GM12878 (cell line): ENCODE results near the gene MYO15B. TPM values are rescaled to one million over a fixed set of nuclear protein-coding genes. Genes with fewer than 3 reads are reported as not detected.

Experiments used
- ATAC-seq: fragments of 200-7000 bp; cut with Tn5 transposase; 3 replicates; pipeline ENCODE4 v1.9.1; 2020; ENCODE audit warnings: mild to moderate bottlenecking, moderate library complexity
- BruUV-seq: library from RNA; stranded (reverse); fragments of 400-500 nt; replicated peaks from 2 replicates; lab custom pipeline; 2021; lab: Mats Ljungman, UMichigan
- CTCF ChIA-PET: fragments of 300-600 bp; sonication (Branson Sonifier 250); formaldehyde crosslinking; extraction: SDS; loops from one replicate; lab custom pipeline; 2021; ENCODE audit warnings: inconsistent platforms; lab: Yijun Ruan, JAX
- POLR2A ChIA-PET: fragments of 350-600 bp; formaldehyde crosslinking; extraction: SDS; loops from one replicate; lab custom pipeline; 2021; ENCODE audit warnings: inconsistent platforms; lab: Charles Lee
- RAD21 ChIA-PET: fragments of 300-600 bp; sonication (Branson Sonifier 250); formaldehyde crosslinking; loops from one replicate; lab custom pipeline; 2023; ENCODE audit warnings: antibody characterized with exemption; ENCODE audit not compliant: unreplicated experiment; lab: Charles Lee
- SMC1A ChIA-PET: fragments of 300-600 bp; sonication (Branson Sonifier 250); formaldehyde crosslinking; loops from one replicate; lab custom pipeline; 2023; ENCODE audit not compliant: unreplicated experiment, uncharacterized antibody; lab: Charles Lee
- DNase-seq: peaks from one replicate; pipeline ENCODE4 v3.0.0-alpha.2; 2011; ENCODE audit warnings: low read depth, low spot score
- FAIRE-seq: peaks from 3 replicates; lab custom pipeline; 2011; peaks lifted over from hg19 to GRCh38; lab: Jason Lieb, UNC
- H2AFZ ChIP-seq: 2 replicates; pipeline ENCODE4 v1.6.0; 2011; ENCODE audit warnings: low read depth, low read length, control low read depth; ENCODE audit not compliant: control insufficient read depth
- H3K27ac ChIP-seq: 2 replicates; pipeline ENCODE4 v1.5.1; 2011; ENCODE audit warnings: control low read depth; ENCODE audit not compliant: control insufficient read depth, insufficient read depth
- H3K27me3 ChIP-seq, 2 experiments: replicated peaks in 1 of 2; 2 replicates each; pipeline versions ENCODE4 v1.6.0 to v1.6.1; 2011; ENCODE audit warnings: low read length in 1 of 2; ENCODE audit not compliant: control insufficient read depth in 2 of 2, insufficient read depth in 2 of 2
- H3K36me3 ChIP-seq, 2 experiments: 2 replicates each; pipeline ENCODE4 v1.5.1; 2011; ENCODE audit warnings: low read length in 1 of 2; ENCODE audit not compliant: control insufficient read depth in 2 of 2, insufficient read depth in 2 of 2
- H3K4me1 ChIP-seq: 2 replicates; pipeline ENCODE4 v1.6.1; 2011; ENCODE audit warnings: mild to moderate bottlenecking, low read length, moderate library complexity, mixed read lengths; ENCODE audit not compliant: control insufficient read depth, insufficient read depth
- H3K4me2 ChIP-seq: 2 replicates; pipeline ENCODE4 v1.6.0; 2011; ENCODE audit warnings: control low read depth; ENCODE audit not compliant: control insufficient read depth, insufficient read depth
- H3K4me3 ChIP-seq: fragments of 200-600 bp; sonication (generic); 2 replicates; pipeline ENCODE4 v1.5.1; 2016
- H3K79me2 ChIP-seq: 2 replicates; pipeline ENCODE4 v1.6.0; 2011; ENCODE audit warnings: low read length; ENCODE audit not compliant: control insufficient read depth, insufficient read depth
- H3K9ac ChIP-seq: 2 replicates; pipeline ENCODE4 v1.8.0; 2011; ENCODE audit warnings: low read length, control low read depth, mixed read lengths; ENCODE audit not compliant: control insufficient read depth, insufficient read depth
- H3K9me3 ChIP-seq: replicated peaks from 3 replicates; pipeline ENCODE4 v1.5.1; 2011; ENCODE audit warnings: mild to moderate bottlenecking, low read length; ENCODE audit not compliant: control insufficient read depth, insufficient read depth
- H4K20me1 ChIP-seq: 2 replicates; pipeline ENCODE4 v1.6.0; 2011; ENCODE audit not compliant: control insufficient read depth, insufficient read depth
- NR2F1 ChIP-seq: fragments of 450-650 bp; conservative IDR thresholded peaks from 2 replicates; pipeline ENCODE4 v1.6.1; 2017; ENCODE audit warnings: mild to moderate bottlenecking
- USF2 ChIP-seq: IDR thresholded peaks from 2 replicates; pipeline ENCODE4 v1.6.1; 2011; ENCODE audit warnings: low read depth, low read length, improper control_type of control experiment, borderline replicate concordance
- YY1 ChIP-seq: IDR thresholded peaks from 2 replicates; pipeline ENCODE4 v1.6.1; 2011; ENCODE audit warnings: low read depth, mild to moderate bottlenecking, low read length
- ZBED1 ChIP-seq: IDR thresholded peaks from 2 replicates; pipeline ENCODE4 v1.6.1; 2016; ENCODE audit warnings: borderline replicate concordance
- ZNF592 ChIP-seq: fragments of 450-650 bp; IDR thresholded peaks from 2 replicates; pipeline ENCODE4 v1.6.1; 2017; ENCODE audit warnings: mild to moderate bottlenecking, moderate library complexity
- WGBS: methylation state at CpG from one replicate; pipeline ENCODE4 v1.1.6; 2016; ENCODE audit warnings: low lambda C conversion rate; ENCODE audit not compliant: insufficient replicate concordance, insufficient coverage; ENCODE audit errors: missing lambda C conversion rate; 5-methylcytosine and 5-hydroxymethylcytosine counted together
- in situ Hi-C: fragments of 300-500 bp; cut with MboI; formaldehyde crosslinking; loops from 9 replicates; pipeline ENCODE4 v1.14.3; 2018; ENCODE audit warnings: mixed read lengths
- intact Hi-C: fragments of 100-400 bp; cut with micrococcal nuclease; formaldehyde crosslinking; loops from one replicate; pipeline ENCODE4 v1.14.2; 2022; ENCODE audit not compliant: unreplicated experiment
- polyA plus RNA-seq, 11 experiments: library from polyadenylated mRNA; depleted of rRNA in 4 of 11; unstranded in 6 of 11; stranded (reverse) in 5 of 11; fragments of >200 nt; fragmentation: Nextera tagmentation in 4 of 11; fragmentation: Illumina TruSeq in 1 of 11; extraction: Ambion mirVana in 4 of 11; extraction: Trizol in 1 of 11; gene quantifications; 1 replicate in 1 of 11; 2 replicates in 10 of 11; pipeline versions ENCODE4 v1.2.1 to v1.2.3, GENCODE V29; 2011 to 2016; ENCODE audit warnings: inconsistent platforms in 2 of 11, missing spikeins in 2 of 11, low read depth in 1 of 11
- total RNA-seq, 4 experiments: library from RNA; depleted of rRNA in 3 of 4; stranded (reverse); fragments of >200 nt in 3 of 4; fragmentation: Illumina TruSeq in 1 of 4; extraction: Trizol in 1 of 4; gene quantifications; 2 replicates each; pipeline versions ENCODE4 v1.2.1 to v1.2.3, GENCODE V29; 2013 to 2021
- TF ChIP-seq, protein P1 (sequence below): IDR thresholded peaks from 2 replicates; pipeline ENCODE4 v1.6.1; 2012; ENCODE audit warnings: mild to moderate bottlenecking, low read depth, low read length
- TF ChIP-seq, protein P2 (sequence below): IDR thresholded peaks from 2 replicates; pipeline ENCODE4 v1.6.1; 2012; ENCODE audit warnings: low read depth, low read length, improper control_type of control experiment

MYO15B gene
- total and polyA plus RNA-seq, 10 of the 15 experiments (the other 5 are each of a cell fraction or from before 2014, with no cell fraction given), result 0.67 to 15.4 (median 2.3) TPM; not detected in 1

DNA sequence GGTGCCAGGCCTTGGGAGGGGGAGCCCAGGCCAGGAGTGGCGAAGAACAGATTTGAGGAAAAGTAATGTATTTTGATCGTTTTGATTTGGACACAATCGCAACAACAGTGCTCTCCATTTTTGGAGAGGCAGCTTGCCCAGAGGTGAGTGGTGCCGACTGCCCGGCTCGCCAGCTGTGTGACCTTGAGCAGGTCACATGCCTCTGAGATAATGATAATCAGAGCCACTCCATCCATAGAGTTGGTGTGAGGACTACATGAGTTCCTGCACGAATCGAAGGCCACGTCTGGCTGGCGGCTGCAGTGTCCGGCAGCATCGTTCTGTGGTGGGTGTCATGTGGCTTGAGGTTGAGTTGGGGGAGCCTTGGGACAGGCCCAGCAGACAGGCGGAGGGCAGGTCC lies 41.4 kb upstream of the MYO15B start:
- no peaks in the 10 kb centered on the region for H3K9me3 ChIP-seq
- BruUV-seq, result no TSS peak
- 75% methylated on average over 10 of the region's 13 CpGs for WGBS
- H3K4me2 ChIP-seq, result no peak overlapping the region
- H3K79me2 ChIP-seq, result no peaks in the 10 kb centered on the region
- no peak overlapping the region for H3K27ac ChIP-seq
- ATAC-seq, result no peak
- in situ Hi-C loops, result no loop called here
- H4K20me1 ChIP-seq, result no peaks in the 10 kb centered on the region
- ChIA-PET SMC1A (no interaction called here), CTCF (no interaction called here)
- no peak overlapping the region for H3K9ac ChIP-seq
- TF ChIP-seq, protein P1, sequence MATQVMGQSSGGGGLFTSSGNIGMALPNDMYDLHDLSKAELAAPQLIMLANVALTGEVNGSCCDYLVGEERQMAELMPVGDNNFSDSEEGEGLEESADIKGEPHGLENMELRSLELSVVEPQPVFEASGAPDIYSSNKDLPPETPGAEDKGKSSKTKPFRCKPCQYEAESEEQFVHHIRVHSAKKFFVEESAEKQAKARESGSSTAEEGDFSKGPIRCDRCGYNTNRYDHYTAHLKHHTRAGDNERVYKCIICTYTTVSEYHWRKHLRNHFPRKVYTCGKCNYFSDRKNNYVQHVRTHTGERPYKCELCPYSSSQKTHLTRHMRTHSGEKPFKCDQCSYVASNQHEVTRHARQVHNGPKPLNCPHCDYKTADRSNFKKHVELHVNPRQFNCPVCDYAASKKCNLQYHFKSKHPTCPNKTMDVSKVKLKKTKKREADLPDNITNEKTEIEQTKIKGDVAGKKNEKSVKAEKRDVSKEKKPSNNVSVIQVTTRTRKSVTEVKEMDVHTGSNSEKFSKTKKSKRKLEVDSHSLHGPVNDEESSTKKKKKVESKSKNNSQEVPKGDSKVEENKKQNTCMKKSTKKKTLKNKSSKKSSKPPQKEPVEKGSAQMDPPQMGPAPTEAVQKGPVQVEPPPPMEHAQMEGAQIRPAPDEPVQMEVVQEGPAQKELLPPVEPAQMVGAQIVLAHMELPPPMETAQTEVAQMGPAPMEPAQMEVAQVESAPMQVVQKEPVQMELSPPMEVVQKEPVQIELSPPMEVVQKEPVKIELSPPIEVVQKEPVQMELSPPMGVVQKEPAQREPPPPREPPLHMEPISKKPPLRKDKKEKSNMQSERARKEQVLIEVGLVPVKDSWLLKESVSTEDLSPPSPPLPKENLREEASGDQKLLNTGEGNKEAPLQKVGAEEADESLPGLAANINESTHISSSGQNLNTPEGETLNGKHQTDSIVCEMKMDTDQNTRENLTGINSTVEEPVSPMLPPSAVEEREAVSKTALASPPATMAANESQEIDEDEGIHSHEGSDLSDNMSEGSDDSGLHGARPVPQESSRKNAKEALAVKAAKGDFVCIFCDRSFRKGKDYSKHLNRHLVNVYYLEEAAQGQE, result no peak
- TF ChIP-seq ZBED1 (no peak), ZNF592 (no peak), USF2 (no peak), YY1 (no peak), NR2F1 (no peak)
- TF ChIP-seq, protein P2, sequence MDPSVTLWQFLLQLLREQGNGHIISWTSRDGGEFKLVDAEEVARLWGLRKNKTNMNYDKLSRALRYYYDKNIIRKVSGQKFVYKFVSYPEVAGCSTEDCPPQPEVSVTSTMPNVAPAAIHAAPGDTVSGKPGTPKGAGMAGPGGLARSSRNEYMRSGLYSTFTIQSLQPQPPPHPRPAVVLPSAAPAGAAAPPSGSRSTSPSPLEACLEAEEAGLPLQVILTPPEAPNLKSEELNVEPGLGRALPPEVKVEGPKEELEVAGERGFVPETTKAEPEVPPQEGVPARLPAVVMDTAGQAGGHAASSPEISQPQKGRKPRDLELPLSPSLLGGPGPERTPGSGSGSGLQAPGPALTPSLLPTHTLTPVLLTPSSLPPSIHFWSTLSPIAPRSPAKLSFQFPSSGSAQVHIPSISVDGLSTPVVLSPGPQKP, result no peak
- TF ChIP-seq, all 136 proteins: peak for 0
- no peaks in the 10 kb centered on the region for H3K4me1 ChIP-seq
- ChIA-PET RAD21 (no interaction called here), POLR2A (no interaction called here)
- DNase-seq, result no peak
- H3K27me3 ChIP-seq, result no peaks in the 10 kb centered on the region
- no peak for FAIRE-seq
- intact Hi-C loops, result no loop called here
- no peak overlapping the region for H3K4me3 ChIP-seq
- H3K36me3 ChIP-seq, result no peaks in the 10 kb centered on the region
- no peak overlapping the region for H2AFZ ChIP-seq
